PC-3 (cell line): ENCODE results near the gene DTNB.

Experiments used
- CTCF ChIP-seq: fragments of 300-600 bp; sonication (generic); conservative IDR thresholded peaks from 2 replicates; pipeline ENCODE4 v1.5.1; 2017; ENCODE audit warnings: antibody characterized with exemption, low read depth, mild to moderate bottlenecking, low read length
- EZH2 ChIP-seq: fragments of 300-600 bp; sonication (generic); IDR thresholded peaks from one replicate; pipeline ENCODE4 v1.6.1; 2017; ENCODE audit warnings: antibody characterized with exemption, mild to moderate bottlenecking, low read length; ENCODE audit not compliant: unreplicated experiment

- TF ChIP-seq CTCF (no peak), EZH2 (no peak)
Observed at GRCh38 chr2:25597881-25598280, 75.5 kb downstream of the DTNB start.
